Measurements from ENCODE around the gene TMUB2. TPM values are rescaled to one million over a fixed set of nuclear protein-coding genes. Genes with fewer than 3 reads are reported as not detected.

Gene TMUB2
- total and polyA plus RNA-seq, 2 of the 13 experiments (the other 11 are each of a cell fraction or from before 2014, with no cell fraction given): 26.9 to 50.8 TPM

DNA sequence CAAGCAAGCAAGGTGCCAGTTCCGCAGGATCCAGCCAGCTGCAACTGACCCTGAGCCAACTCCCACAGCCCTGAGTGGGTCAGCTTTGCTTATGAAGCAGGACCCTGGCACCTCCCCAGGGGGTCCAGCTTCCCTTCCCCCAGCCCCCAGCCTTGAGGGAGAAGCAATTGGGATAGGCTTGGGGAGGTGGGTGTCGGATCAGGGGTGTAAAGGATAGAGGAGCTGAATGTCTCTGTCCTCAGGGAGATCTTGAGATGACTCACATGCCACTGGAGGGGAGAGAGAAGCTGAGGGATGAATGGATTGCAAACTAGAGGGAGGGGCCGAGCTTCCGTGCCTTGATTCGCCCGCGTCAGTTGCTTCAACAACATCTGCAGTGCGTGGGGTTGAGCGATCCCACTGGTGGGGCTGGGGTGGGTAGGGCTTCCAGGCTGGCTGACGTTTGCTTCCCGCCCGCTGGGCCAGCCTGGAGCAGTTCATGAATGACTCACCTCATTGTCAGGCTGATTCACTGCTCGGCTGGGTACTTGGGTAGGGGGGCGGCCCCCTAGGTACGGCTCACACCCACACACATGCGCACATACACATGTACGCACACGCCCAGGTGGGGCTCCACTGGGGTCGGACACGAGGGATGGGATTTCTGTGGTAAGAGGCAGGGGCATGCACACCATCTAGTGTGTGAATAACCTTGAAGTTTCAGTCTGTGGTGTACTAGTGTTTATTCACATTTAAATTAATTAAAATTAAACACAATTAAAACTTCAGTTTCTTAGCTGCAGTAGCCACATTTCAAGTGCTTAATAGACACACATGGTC is 48.7 kb upstream of the TMUB2 start (continued):
- TF ChIP-seq ZNF768 (CRISPR knock-in tag; IDR thresholded peaks at IDR 0.05) (no peak), RXRA (CRISPR knock-in tag; IDR thresholded peaks at IDR 0.05) (peak; percentile 74), ZNF343 (CRISPR knock-in tag; IDR thresholded peaks at IDR 0.05) (no peak), HHEX (CRISPR knock-in tag; IDR thresholded peaks at IDR 0.05) (no peak), GLI4 (CRISPR knock-in tag; IDR thresholded peaks at IDR 0.05; ENCODE audit: borderline replicate concordance) (no peak), BRCA1 (CRISPR knock-in tag; IDR thresholded peaks at IDR 0.05) (no peak), ZNF546 (CRISPR knock-in tag; conservative IDR thresholded peaks at IDR 0.05) (no peak), KLF15 (CRISPR knock-in tag; IDR thresholded peaks at IDR 0.05; ENCODE audit: borderline replicate concordance) (no peak), FOXK1 (CRISPR knock-in tag; IDR thresholded peaks at IDR 0.05; ENCODE audit: borderline replicate concordance, low read depth) (peak; percentile 40; the same call in 1 of the 2 replicates), MYC (CRISPR knock-in tag; IDR thresholded peaks at IDR 0.05; ENCODE audit: borderline replicate concordance) (peak; percentile 78), ZNF432 (CRISPR knock-in tag; IDR thresholded peaks at IDR 0.05; ENCODE audit: borderline replicate concordance) (no peak), ZNF451 (CRISPR knock-in tag; IDR thresholded peaks at IDR 0.05) (no peak), ZFX (CRISPR knock-in tag; IDR thresholded peaks at IDR 0.05; ENCODE audit: low read depth) (peak; percentile 59)
- TF ChIP-seq, protein P1, sequence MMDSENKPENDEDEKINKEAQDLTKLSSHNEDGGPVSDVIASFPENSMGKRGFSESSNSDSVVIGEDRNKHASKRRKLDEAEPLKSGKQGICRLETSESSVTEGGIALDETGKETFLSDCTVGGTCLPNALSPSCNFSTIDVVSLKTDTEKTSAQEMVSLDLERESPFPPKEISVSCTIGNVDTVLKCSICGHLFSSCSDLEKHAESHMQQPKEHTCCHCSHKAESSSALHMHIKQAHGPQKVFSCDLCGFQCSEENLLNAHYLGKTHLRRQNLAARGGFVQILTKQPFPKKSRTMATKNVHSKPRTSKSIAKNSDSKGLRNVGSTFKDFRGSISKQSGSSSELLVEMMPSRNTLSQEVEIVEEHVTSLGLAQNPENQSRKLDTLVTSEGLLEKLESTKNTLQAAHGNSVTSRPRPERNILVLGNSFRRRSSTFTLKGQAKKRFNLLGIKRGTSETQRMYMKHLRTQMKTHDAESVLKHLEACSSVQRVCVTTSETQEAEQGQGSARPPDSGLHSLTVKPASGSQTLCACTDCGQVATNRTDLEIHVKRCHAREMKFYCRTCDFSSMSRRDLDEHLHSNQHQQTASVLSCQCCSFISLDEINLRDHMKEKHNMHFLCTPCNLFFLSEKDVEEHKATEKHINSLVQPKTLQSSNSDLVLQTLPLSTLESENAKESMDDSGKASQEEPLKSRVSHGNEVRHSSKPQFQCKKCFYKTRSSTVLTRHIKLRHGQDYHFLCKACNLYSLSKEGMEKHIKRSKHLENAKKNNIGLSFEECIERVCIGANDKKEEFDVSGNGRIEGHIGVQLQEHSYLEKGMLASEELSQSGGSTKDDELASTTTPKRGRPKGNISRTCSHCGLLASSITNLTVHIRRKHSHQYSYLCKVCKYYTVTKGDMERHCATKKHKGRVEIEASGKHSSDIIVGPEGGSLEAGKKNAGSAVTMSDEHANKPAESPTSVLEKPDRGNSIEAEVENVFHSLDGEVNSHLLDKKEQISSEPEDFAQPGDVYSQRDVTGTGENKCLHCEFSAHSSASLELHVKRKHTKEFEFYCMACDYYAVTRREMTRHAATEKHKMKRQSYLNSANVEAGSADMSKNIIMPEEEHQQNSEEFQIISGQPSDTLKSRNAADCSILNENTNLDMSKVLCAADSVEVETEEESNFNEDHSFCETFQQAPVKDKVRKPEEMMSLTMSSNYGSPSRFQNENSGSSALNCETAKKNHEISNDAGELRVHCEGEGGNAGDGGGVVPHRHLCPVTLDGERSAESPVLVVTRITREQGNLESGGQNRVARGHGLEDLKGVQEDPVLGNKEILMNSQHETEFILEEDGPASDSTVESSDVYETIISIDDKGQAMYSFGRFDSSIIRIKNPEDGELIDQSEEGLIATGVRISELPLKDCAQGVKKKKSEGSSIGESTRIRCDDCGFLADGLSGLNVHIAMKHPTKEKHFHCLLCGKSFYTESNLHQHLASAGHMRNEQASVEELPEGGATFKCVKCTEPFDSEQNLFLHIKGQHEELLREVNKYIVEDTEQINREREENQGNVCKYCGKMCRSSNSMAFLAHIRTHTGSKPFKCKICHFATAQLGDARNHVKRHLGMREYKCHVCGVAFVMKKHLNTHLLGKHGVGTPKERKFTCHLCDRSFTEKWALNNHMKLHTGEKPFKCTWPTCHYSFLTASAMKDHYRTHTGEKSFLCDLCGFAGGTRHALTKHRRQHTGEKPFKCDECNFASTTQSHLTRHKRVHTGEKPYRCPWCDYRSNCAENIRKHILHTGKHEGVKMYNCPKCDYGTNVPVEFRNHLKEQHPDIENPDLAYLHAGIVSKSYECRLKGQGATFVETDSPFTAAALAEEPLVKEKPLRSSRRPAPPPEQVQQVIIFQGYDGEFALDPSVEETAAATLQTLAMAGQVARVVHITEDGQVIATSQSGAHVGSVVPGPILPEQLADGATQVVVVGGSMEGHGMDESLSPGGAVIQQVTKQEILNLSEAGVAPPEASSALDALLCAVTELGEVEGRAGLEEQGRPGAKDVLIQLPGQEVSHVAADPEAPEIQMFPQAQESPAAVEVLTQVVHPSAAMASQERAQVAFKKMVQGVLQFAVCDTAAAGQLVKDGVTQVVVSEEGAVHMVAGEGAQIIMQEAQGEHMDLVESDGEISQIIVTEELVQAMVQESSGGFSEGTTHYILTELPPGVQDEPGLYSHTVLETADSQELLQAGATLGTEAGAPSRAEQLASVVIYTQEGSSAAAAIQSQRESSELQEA (CRISPR knock-in tag; IDR thresholded peaks at IDR 0.05; ENCODE audit: not compliant biosample characterization): no peak
- TF ChIP-seq, protein P2, sequence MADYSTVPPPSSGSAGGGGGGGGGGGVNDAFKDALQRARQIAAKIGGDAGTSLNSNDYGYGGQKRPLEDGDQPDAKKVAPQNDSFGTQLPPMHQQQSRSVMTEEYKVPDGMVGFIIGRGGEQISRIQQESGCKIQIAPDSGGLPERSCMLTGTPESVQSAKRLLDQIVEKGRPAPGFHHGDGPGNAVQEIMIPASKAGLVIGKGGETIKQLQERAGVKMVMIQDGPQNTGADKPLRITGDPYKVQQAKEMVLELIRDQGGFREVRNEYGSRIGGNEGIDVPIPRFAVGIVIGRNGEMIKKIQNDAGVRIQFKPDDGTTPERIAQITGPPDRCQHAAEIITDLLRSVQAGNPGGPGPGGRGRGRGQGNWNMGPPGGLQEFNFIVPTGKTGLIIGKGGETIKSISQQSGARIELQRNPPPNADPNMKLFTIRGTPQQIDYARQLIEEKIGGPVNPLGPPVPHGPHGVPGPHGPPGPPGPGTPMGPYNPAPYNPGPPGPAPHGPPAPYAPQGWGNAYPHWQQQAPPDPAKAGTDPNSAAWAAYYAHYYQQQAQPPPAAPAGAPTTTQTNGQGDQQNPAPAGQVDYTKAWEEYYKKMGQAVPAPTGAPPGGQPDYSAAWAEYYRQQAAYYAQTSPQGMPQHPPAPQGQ (CRISPR knock-in tag; IDR thresholded peaks at IDR 0.05; ENCODE audit: borderline replicate concordance): no peak
- TF ChIP-seq, protein P3, sequence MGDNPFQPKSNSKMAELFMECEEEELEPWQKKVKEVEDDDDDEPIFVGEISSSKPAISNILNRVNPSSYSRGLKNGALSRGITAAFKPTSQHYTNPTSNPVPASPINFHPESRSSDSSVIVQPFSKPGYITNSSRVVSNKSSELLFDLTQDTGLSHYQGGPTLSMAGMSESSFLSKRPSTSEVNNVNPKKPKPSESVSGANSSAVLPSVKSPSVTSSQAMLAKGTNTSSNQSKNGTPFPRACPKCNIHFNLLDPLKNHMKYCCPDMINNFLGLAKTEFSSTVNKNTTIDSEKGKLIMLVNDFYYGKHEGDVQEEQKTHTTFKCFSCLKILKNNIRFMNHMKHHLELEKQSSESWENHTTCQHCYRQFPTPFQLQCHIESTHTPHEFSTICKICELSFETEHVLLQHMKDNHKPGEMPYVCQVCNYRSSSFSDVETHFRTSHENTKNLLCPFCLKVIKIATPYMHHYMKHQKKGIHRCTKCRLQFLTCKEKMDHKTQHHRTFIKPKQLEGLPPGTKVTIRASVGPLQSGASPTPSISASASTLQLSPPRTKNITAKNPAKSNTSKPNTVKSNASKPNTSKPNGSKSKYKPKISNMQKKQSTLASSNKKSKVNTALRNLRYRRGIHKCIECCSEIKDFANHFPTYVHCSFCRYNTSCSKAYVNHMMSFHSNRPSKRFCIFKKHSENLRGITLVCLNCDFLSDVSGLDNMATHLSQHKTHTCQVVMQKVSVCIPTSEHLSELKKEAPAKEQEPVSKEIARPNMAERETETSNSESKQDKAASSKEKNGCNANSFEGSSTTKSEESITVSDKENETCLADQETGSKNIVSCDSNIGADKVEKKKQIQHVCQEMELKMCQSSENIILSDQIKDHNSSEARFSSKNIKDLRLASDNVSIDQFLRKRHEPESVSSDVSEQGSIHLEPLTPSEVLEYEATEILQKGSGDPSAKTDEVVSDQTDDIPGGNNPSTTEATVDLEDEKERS (CRISPR knock-in tag; IDR thresholded peaks at IDR 0.05): peak; percentile 66; the same call in 1 of the 2 replicates

All from HepG2 (cell line).